Gastrocnemius medialis (tissue), 4 donors: ENCODE measurements around the gene TUBB2B. TPM values are rescaled to one million over a fixed set of nuclear protein-coding genes. Genes with fewer than 3 reads are reported as not detected.

ENCODE experiments used
- ATAC-seq, 2 donors: fragments of 150-250 bp; one replicate each; pipeline ENCODE4 v1.9.1; 2016
- DNase-seq, 2 donors: peaks; one replicate each; pipeline ENCODE4 v3.0.0-alpha.2; 2019
- H3K27ac ChIP-seq, 4 donors: fragments of 200-600 bp; sonication (generic); 1 replicate in 1 of 4; 2 replicates in 3 of 4; pipeline ENCODE4 v1.5.1; 2016 to 2018; ENCODE audit warnings: mild to moderate bottlenecking in 2 of 4, moderate library complexity in 1 of 4
- H3K27me3 ChIP-seq, 3 donors: fragments of 200-600 bp; sonication (generic) in 2 of 3; 1 replicate in 1 of 3; 2 replicates in 2 of 3; pipeline versions ENCODE4 v1.5.1 to v1.6.0; 2016 to 2019; ENCODE audit warnings: mild to moderate bottlenecking in 1 of 3, moderate library complexity in 1 of 3
- H3K36me3 ChIP-seq, 2 donors: fragments of 200-600 bp; sonication (generic) in 1 of 2; one replicate each; pipeline ENCODE4 v1.5.1; 2017 to 2018
- H3K4me1 ChIP-seq, 2 donors: fragments of 200-600 bp; sonication (generic) in 1 of 2; one replicate each; pipeline ENCODE4 v1.5.1; 2016 to 2017; ENCODE audit warnings: mild to moderate bottlenecking in 2 of 2
- H3K4me3 ChIP-seq, 4 donors: fragments of 200-600 bp; sonication (generic) in 3 of 4; 1 replicate in 1 of 4; 2 replicates in 3 of 4; pipeline ENCODE4 v1.5.1; 2016 to 2019; ENCODE audit warnings: mild to moderate bottlenecking in 2 of 4
- H3K9me3 ChIP-seq, 3 donors: fragments of 200-600 bp; sonication (generic) in 2 of 3; 1 replicate in 1 of 3; 2 replicates in 2 of 3; pipeline ENCODE4 v1.5.1; 2016 to 2019
- POLR2A ChIP-seq, 2 donors: fragments of 450-650 bp; IDR thresholded peaks; one replicate each; pipeline ENCODE4 v1.6.1; 2017; ENCODE audit warnings: antibody characterized with exemption in 2 of 2, mild to moderate bottlenecking in 2 of 2, moderate library complexity in 2 of 2
- in situ Hi-C, 4 donors: fragments of 200-750 bp; cut with MboI; loops; one replicate each; pipeline versions ENCODE4 v1.15.0 to v1.8.0; 2017; ENCODE audit warnings: low sequenced_read_pairs in 4 of 4
- intact Hi-C: fragments of 100-400 bp; cut with DNase I; formaldehyde crosslinking; loops from one replicate; pipeline ENCODE4 v1.15.1; 2023; ENCODE audit warnings: low total_unique reads
- total RNA-seq, 4 donors: library from RNA; depleted of rRNA; stranded (reverse); fragments of >200 nt; gene quantifications; one replicate each; pipeline versions ENCODE4 v1.1.0 to v1.2.3, GENCODE V29; 2016
- TF ChIP-seq, protein P1 (sequence below), 5 experiments: fragments of 450-650 bp in 3 of 5; fragments of 200-600 bp in 2 of 5; sonication (generic) in 2 of 5; IDR thresholded peaks in 4 of 5; conservative IDR thresholded peaks in 1 of 5; 1 replicate in 4 of 5; 2 replicates in 1 of 5; pipeline ENCODE4 v1.5.1; 2016 to 2019; ENCODE audit warnings: antibody characterized with exemption in 5 of 5, mild to moderate bottlenecking in 3 of 5, moderate library complexity in 3 of 5

Gene TUBB2B
- total RNA-seq, 4 donors from 2014 or later, result 1.5 to 3.5 (median 1.9) TPM

DNA sequence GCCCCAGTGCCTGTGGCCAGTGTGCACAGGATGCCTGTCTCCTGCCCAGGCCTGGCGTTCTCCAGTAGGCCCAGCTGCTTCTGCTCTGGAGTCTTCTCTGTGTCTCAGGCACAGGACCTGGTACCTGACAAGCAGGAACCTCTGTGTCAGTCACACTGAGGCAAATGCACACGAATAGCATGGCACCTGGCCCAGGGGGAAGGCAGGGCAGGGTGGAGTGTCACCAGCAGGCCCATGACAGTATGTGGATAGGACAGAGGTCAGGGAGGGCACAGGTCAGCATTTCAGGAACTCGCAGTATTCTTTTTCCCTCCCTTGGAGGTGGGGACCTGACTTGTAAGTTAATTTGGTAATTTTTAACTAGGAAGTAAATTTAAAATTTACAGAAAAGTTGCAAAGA is 36.9 kb upstream of the TUBB2B start:
- TF ChIP-seq, protein P1, sequence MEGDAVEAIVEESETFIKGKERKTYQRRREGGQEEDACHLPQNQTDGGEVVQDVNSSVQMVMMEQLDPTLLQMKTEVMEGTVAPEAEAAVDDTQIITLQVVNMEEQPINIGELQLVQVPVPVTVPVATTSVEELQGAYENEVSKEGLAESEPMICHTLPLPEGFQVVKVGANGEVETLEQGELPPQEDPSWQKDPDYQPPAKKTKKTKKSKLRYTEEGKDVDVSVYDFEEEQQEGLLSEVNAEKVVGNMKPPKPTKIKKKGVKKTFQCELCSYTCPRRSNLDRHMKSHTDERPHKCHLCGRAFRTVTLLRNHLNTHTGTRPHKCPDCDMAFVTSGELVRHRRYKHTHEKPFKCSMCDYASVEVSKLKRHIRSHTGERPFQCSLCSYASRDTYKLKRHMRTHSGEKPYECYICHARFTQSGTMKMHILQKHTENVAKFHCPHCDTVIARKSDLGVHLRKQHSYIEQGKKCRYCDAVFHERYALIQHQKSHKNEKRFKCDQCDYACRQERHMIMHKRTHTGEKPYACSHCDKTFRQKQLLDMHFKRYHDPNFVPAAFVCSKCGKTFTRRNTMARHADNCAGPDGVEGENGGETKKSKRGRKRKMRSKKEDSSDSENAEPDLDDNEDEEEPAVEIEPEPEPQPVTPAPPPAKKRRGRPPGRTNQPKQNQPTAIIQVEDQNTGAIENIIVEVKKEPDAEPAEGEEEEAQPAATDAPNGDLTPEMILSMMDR (IDR thresholded peaks at IDR 0.05 in 4 of 5, conservative IDR thresholded peaks at IDR 0.05 in 1 of 5), result no peak
- TF ChIP-seq POLR2A (IDR thresholded peaks at IDR 0.05), result no peak
- in situ Hi-C loops (loop anchor here in 2 of 4 donors (25.0 kb wide), 2 partner anchors 277 to 748 kb away; partner anchors contain the start of gene NQO2 (in 1 of the 2)), intact Hi-C loops (no loop called here)
- H3K27me3 ChIP-seq, result no peaks in the 10 kb centered on the region
- no peak overlapping the region for H3K4me3 ChIP-seq
- DNase-seq, result no peak
- peaks cover 0 to 16% of the 10 kb centered on the region in 2 donors for H3K36me3 ChIP-seq
- peaks cover 29 to 41% of the 10 kb centered on the region in 2 donors for H3K4me1 ChIP-seq
- ATAC-seq, result no peak
- H3K9me3 ChIP-seq, result no peaks in the 10 kb centered on the region
- H3K27ac ChIP-seq, result no peak overlapping the region

- in situ Hi-C loops, result loop anchor here in 2 of 4 donors (25.0 kb wide), 2 partner anchors 276 to 749 kb away; partner anchors contain the start of gene NQO2 (in 1 of the 2)
- H3K27ac ChIP-seq, result peak overlapping the region in 3 of 4 donors; percentile 41 to 57 (median 49)
- peaks cover 33 to 41% of the 10 kb centered on the region in 2 donors for H3K4me1 ChIP-seq
- peaks cover 0 to 14% of the 10 kb centered on the region in 2 donors for H3K36me3 ChIP-seq
- peak; percentile 25 to 50 for DNase-seq
- ATAC-seq, result no peak
- no peak for TF ChIP-seq POLR2A (IDR thresholded peaks at IDR 0.05)
- TF ChIP-seq, protein P1 (IDR thresholded peaks at IDR 0.05 in 4 of 5, conservative IDR thresholded peaks at IDR 0.05 in 1 of 5), result no peak
- no peaks in the 10 kb centered on the region for H3K9me3 ChIP-seq
- H3K27me3 ChIP-seq, result no peaks in the 10 kb centered on the region
- H3K4me3 ChIP-seq, result no peak overlapping the region
- intact Hi-C loops, result no loop called here
Measured at GRCh38 chr6:3263096-3263495, 35.6 kb upstream of the TUBB2B start.

DNA sequence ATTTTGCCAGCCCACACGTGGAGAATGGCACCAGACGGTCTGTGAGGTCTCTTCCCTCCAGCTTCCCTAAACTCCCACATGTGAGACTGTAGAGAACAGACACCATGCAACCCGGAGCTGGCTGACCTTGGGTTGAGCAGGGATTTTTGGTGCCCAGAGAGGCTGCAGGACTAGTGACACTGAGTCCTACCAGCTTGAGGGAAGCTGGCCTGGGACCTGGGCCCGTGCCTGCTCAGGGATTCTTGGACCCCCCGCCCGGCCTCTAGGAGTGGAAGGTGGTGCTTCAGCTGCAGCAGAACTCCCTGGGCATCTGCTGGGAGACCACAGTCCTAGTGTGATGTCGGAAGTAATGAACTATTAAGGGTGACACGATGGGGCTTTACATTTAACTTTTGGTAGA is 34.5 kb upstream of the TUBB2B start:
- intact Hi-C loops, result no loop called here
- Histone ChIP-seq H3K9me3 (no peaks in the 10 kb centered on the region), H3K4me3 (no peak overlapping the region), H3K36me3 (peaks cover 0 to 7% of the 10 kb centered on the region in 2 donors), H3K27me3 (no peaks in the 10 kb centered on the region), H3K4me1 (peaks cover 33 to 41% of the 10 kb centered on the region in 2 donors), H3K27ac (peak overlapping the region; percentile 45 to 70 (median 68))
- in situ Hi-C loops, result loop anchor here in 2 of 4 donors (25.0 kb wide), 2 partner anchors 275 to 750 kb away; partner anchors contain the start of gene NQO2 (in 1 of the 2)
- no peak for DNase-seq
- TF ChIP-seq POLR2A (IDR thresholded peaks at IDR 0.05), result no peak
- TF ChIP-seq, protein P1 (IDR thresholded peaks at IDR 0.05 in 4 of 5, conservative IDR thresholded peaks at IDR 0.05 in 1 of 5), result no peak
- ATAC-seq, result no peak

DNA sequence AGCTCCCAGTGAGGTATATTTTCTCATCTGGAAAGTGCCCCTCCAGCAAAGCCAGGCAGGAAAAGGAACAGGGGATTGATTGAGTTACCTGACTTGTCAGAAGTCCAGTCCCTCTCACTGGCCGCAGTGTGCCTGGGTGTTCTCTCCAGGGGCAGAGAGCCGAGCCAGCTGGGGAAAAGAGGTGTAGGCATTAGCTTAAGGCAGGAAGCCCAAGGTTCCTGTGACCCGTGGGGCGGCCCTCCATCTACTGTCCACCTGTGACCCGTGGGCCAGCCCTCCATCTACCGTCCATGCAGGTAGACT is 34.0 kb upstream of the TUBB2B start:
- Histone ChIP-seq H3K9me3 (no peaks in the 10 kb centered on the region), H3K4me1 (peaks cover 33 to 41% of the 10 kb centered on the region in 2 donors), H3K4me3 (no peak overlapping the region), H3K27ac (peak overlapping the region; percentile 45 to 70 (median 68)), H3K27me3 (no peaks in the 10 kb centered on the region), H3K36me3 (peaks cover 0 to 7% of the 10 kb centered on the region in 2 donors)
- DNase-seq (peak in 1 of 2 donors; percentile 28), ATAC-seq (no peak)
- no peak for TF ChIP-seq POLR2A (IDR thresholded peaks at IDR 0.05)
- TF ChIP-seq, protein P1 (IDR thresholded peaks at IDR 0.05 in 4 of 5, conservative IDR thresholded peaks at IDR 0.05 in 1 of 5), result no peak
- in situ Hi-C loops, result loop anchor here in 2 of 4 donors (25.0 kb wide), 2 partner anchors 274 to 751 kb away; partner anchors contain the start of gene NQO2 (in 1 of the 2)
- intact Hi-C loops, result no loop called here
